Measurements from ENCODE around the gene OPRPN.
A peak's percentile ranks its signal among the peaks of the same experiment; 100 is the strongest.

DNA sequence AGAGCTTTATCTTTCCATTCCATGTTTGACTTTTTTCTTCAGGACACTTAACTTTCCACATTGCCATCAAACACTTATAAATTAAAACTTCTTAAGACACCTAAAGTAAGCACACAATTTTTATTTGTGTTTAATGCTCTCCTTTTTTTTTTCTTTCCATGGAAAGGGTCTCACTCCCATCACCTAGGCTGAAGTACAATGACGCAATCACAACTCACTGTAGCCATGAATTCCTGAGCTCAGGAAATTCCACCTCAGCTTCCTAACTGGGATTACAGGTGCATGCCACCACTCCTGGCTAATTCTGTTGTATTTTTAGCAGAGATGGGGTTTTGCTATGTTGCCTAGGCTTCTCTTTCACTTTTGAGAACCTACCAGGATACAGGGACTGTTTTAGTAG lies 29.9 kb upstream of the OPRPN start:
- TF ChIP-seq SIX5 (IDR thresholded peaks at IDR 0.05; ENCODE audit: low read depth, low read length) (no peak), GTF2F1 (IDR thresholded peaks at IDR 0.05; ENCODE audit: borderline replicate concordance, low read depth, low read length) (no peak), EZH2 (IDR thresholded peaks at IDR 0.05; ENCODE audit: low read depth, low read length, severe bottlenecking) (no peak), TAF1 (IDR thresholded peaks at IDR 0.05; ENCODE audit: low read depth, low read length) (no peak), RAD21 (IDR thresholded peaks at IDR 0.05 in 1 of 2, conservative IDR thresholded peaks at IDR 0.05 in 1 of 2; ENCODE audit: low read depth in 2 of 2, low read length in 2 of 2) (no peak), CHD2 (IDR thresholded peaks at IDR 0.05; ENCODE audit: low read length) (no peak), POLR2A (IDR thresholded peaks at IDR 0.05; ENCODE audit: control extremely low read depth in 1 of 2, low read depth in 2 of 2, low read length in 2 of 2) (no peak), SIN3A (conservative IDR thresholded peaks at IDR 0.05 in 1 of 2, IDR thresholded peaks at IDR 0.05 in 1 of 2; ENCODE audit: low read depth in 1 of 2, low read length in 2 of 2) (no peak), TBP (IDR thresholded peaks at IDR 0.05; ENCODE audit: low read depth, low read length) (no peak), CEBPB (IDR thresholded peaks at IDR 0.05; ENCODE audit: low read depth, low read length) (peak; percentile 93)
- TF ChIP-seq, protein P1, sequence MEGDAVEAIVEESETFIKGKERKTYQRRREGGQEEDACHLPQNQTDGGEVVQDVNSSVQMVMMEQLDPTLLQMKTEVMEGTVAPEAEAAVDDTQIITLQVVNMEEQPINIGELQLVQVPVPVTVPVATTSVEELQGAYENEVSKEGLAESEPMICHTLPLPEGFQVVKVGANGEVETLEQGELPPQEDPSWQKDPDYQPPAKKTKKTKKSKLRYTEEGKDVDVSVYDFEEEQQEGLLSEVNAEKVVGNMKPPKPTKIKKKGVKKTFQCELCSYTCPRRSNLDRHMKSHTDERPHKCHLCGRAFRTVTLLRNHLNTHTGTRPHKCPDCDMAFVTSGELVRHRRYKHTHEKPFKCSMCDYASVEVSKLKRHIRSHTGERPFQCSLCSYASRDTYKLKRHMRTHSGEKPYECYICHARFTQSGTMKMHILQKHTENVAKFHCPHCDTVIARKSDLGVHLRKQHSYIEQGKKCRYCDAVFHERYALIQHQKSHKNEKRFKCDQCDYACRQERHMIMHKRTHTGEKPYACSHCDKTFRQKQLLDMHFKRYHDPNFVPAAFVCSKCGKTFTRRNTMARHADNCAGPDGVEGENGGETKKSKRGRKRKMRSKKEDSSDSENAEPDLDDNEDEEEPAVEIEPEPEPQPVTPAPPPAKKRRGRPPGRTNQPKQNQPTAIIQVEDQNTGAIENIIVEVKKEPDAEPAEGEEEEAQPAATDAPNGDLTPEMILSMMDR (IDR thresholded peaks at IDR 0.05; ENCODE audit: control extremely low read depth in 1 of 3, insufficient read depth in 1 of 3, low read depth in 1 of 3, low read length in 3 of 3) = no peak
